IPS-15b (cell line): Measurements from ENCODE around the gene GNAT1.
"Not testable (repeated sequence)": the region's sequence is repeated elsewhere in the genome, so short reads cannot be mapped to it uniquely, and the experiment has no call there.

ENCODE experiments used
- H3K27me3 ChIP-seq: one replicate; pipeline ENCODE4 v1.6.1; 2013; ENCODE audit warnings: low read length; ENCODE audit not compliant: control insufficient read depth, insufficient read depth
- H3K36me3 ChIP-seq: one replicate; pipeline ENCODE4 v1.6.1; 2013; ENCODE audit warnings: low read length; ENCODE audit not compliant: control insufficient read depth, insufficient read depth
- H3K4me1 ChIP-seq: one replicate; pipeline ENCODE4 v1.6.1; 2013; ENCODE audit warnings: mild to moderate bottlenecking, low read length; ENCODE audit not compliant: control insufficient read depth, insufficient read depth
- H3K4me3 ChIP-seq: one replicate; pipeline ENCODE4 v1.5.1; 2013; ENCODE audit warnings: low read depth, low read length
- H3K9ac ChIP-seq: one replicate; pipeline ENCODE4 v1.6.1; 2013; ENCODE audit warnings: low read depth, mild to moderate bottlenecking, low read length
- H3K9me3 ChIP-seq: one replicate; pipeline ENCODE4 v1.6.1; 2013; ENCODE audit warnings: mild to moderate bottlenecking, low read length; ENCODE audit not compliant: control insufficient read depth, insufficient read depth

Gene GNAT1

DNA sequence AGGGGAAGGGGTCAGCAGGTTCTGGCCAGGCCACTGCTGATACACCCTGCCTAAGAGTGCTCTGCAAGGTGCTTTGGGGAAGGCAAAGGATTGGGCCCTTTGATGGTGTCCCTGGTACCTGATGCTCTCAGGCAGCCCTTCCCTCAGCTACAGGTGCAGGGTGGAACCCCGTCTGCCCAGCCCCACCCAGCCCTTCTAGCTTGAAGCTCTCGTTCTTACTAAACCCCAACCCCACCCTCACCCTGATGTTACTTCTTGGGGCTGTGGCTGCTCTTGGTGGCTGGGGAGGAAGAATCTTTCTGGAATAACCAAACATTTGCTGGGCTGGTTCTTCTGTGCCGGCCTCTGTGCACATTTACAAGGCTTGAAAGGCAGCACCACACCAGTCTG, 51.0 kb downstream of the GNAT1 start:
- H3K9ac ChIP-seq: no peak overlapping the region
- peaks cover 16% of the 10 kb centered on the region for H3K36me3 ChIP-seq
- H3K4me1 ChIP-seq: peaks cover 49% of the 10 kb centered on the region
- H3K4me3 ChIP-seq: no peak overlapping the region
- H3K9me3 ChIP-seq: no peaks in the 10 kb centered on the region
- no peaks in the 10 kb centered on the region for H3K27me3 ChIP-seq

DNA sequence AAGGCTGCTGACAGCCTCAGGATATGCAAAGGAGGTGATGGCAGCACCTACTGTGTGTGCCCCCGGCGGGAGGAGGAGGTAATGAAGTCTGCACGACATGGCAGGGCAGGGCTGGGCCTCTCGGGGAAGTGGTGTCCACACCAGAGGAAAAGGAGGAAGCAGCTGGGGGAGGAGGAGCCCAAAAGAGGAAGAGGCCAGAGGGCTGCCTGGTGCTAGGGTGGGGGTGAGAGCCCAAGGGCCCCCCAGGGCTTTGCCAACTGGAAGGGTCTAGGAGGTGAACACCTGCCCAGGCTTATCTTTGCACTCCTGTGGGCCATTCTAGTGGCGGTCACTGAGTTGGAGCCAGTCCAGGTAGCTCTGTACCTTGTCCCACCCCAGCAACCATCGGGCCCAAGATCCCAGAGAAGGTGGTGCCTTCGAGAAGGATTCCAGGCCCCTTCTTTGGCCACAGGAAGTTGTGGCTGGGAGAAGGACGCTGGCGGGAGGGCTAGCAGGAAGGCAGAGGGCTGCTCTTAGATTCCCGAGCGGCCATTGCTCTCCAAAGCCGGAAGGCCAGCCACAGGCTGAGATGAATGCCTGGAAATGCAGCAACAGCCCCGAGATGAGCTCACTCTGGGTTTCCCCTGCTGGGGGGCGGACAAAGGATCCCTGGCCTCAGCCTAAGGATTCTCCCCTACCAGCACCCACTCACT, 51.6 kb downstream of the GNAT1 start:
- H3K4me1 ChIP-seq: peaks cover 49% of the 10 kb centered on the region
- H3K9me3 ChIP-seq: no peaks in the 10 kb centered on the region
- peak overlapping the region; percentile 60 for H3K9ac ChIP-seq
- peaks cover 16% of the 10 kb centered on the region for H3K36me3 ChIP-seq
- H3K27me3 ChIP-seq: no peaks in the 10 kb centered on the region
- H3K4me3 ChIP-seq: no peak overlapping the region

DNA sequence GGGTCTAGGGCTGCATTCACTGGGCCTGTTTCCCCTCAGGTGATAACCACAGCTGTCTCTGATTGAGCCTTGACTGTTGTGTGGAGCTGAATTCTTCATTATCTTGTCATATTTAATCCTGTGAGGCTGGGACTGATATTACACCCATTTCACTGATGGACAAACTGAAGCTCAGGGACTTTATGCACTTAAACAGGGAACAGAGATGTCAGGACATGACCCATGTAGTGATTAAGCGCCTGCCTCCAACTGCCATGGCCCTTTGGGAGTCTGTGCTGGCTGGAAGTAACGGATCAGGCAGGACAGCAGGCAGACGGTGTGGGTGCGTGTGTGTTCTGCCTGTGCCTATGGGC, 52.1 kb downstream of the GNAT1 start:
- Histone ChIP-seq H3K36me3 (peaks cover 16% of the 10 kb centered on the region), H3K27me3 (no peaks in the 10 kb centered on the region), H3K9ac (peak overlapping the region; percentile 60), H3K4me1 (peaks cover 49% of the 10 kb centered on the region), H3K9me3 (no peaks in the 10 kb centered on the region), H3K4me3 (no peak overlapping the region)

DNA sequence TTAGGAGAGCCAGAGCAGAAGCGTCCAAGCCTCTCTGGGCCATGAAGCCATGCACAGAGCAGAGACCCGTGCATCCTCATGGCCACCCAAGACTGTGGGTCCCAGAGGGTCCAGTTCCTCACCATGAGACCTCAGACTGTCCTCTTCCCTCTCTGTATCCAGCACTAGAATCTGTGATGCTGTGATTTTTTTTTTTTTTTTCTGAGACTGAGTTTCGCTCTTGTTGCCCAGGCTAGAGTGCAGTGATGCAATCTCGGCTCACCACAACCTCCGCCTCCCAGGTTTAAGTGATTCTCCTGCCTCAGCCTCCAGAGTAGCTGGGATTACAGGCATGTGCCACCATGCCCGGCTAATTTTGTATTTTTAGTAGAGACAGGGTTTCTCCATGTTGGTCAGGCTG, 53.4 kb downstream of the GNAT1 start:
- not testable (repeated sequence) for H3K9ac ChIP-seq, H3K4me3 ChIP-seq, H3K27me3 ChIP-seq, H3K9me3 ChIP-seq
- Histone ChIP-seq H3K4me1 (peaks cover 45% of the 10 kb centered on the region), H3K36me3 (peaks cover 21% of the 10 kb centered on the region)

DNA sequence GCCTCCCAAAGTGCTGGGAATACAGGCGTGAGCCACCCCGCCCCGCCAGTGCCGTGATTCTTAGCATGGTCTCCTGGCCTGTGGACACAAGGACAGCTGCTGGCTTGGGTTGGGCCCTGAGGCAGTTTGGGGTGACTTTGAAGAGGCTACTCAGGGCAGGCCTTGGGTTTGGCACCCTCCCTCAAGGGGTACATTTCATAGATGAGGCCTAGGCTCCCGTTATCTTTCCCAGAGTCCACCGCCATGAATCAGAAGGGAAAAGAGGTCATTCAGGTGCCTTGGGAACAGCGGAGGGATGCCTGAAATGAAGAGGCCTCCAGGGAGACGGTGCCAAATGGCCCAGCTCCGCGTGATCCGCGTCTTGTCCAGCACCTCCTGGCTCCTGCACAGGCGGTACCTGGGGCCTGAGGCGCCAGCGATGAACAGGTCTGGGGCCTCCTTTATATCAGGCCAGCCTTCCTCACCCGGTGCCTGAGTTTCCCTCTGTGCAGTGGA, 53.9 kb downstream of the GNAT1 start:
- Histone ChIP-seq H3K36me3 (peaks cover 18% of the 10 kb centered on the region), H3K9me3 (no peaks in the 10 kb centered on the region), H3K4me3 (peak overlapping the region; percentile 35), H3K4me1 (peaks cover 41% of the 10 kb centered on the region), H3K9ac (peak overlapping the region; percentile 47), H3K27me3 (no peaks in the 10 kb centered on the region)

DNA sequence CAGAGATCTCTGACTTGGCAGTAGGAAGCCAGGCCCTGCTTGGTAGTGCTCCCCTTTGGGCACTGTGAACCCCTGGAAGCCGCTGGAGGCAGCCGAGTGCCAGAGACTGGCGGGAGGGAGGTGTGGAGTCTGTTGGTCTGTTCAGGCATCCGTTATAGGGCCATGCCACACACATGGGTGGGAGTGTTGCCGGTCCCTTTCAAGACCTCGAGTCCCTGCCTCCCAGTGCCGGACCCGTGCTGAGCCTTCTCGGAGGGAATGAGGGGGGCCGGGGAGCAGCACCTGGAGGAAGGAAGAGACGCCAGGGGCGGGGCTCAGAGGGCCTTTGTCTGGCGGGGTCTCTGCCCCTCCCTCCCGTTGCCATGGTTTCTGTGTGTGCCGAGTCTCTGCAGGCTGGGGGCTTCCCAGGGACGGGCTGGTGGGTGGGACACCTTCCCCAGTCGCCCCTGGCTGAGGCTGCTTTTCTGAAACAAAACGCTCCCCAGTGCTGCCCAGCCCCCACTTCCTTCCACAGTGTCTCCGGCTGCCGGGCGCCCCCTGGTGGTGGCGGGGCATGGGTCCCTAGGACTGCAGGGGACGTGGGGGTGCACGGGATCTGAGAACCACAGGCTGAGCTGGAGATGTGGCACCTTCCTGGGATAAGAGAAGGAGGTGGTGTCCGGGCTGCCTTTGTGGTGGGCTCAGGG, 54.6 kb downstream of the GNAT1 start:
- Histone ChIP-seq H3K4me3 (peak overlapping the region; percentile 35), H3K9me3 (no peaks in the 10 kb centered on the region), H3K9ac (peak overlapping the region; percentile 47), H3K27me3 (no peaks in the 10 kb centered on the region), H3K36me3 (peaks cover 16% of the 10 kb centered on the region), H3K4me1 (peaks cover 37% of the 10 kb centered on the region)

DNA sequence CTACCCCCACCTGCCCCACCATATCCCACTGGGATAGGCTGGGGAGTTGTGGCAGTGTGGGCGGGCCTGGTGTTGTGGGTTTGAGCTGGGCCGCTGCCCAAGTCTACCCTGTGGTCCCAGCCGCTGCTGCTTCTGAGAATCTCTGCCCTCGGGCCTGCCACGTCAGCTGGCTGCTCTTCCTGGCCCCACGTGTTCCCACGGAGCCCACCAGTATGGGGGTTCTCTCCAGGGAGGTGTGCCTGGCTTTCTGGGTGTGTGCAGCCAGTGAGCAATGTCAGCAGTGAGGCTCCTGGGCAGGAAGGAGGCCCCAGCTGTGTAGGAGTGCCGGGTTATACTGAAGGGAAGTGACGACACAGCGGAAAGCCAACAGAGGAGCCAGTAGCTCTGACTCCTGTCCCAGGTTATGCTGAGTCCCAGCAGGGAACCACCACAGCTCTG, 55.1 kb downstream of the GNAT1 start:
- Histone ChIP-seq H3K27me3 (no peaks in the 10 kb centered on the region), H3K36me3 (peaks cover 16% of the 10 kb centered on the region), H3K4me1 (peaks cover 34% of the 10 kb centered on the region), H3K9ac (peak overlapping the region; percentile 30), H3K9me3 (no peaks in the 10 kb centered on the region), H3K4me3 (no peak overlapping the region)
